ENCODE measurements around the gene EIF4B.

GRCh38 chr12:53004582-53004981 is 1.7 kb upstream of the EIF4B start:
- TF ChIP-seq GATA2 (IDR thresholded peaks at IDR 0.05; ENCODE audit: low read depth, low read length) (no peak), GATA3 (IDR thresholded peaks at IDR 0.05; ENCODE audit: low read depth, low read length) (no peak)
